HG03108 (cell line): ENCODE data around the gene ST6GALNAC6.
A peak's percentile ranks its signal among the peaks of the same experiment; 100 is the strongest.

Source experiments
- ATAC-seq: cut with Tn5 transposase; IDR thresholded peaks from one replicate; pipeline ENCODE4 v1.9.1; 2021; ENCODE audit warnings: moderate library complexity; ENCODE audit not compliant: unreplicated experiment

ST6GALNAC6 gene

DNA sequence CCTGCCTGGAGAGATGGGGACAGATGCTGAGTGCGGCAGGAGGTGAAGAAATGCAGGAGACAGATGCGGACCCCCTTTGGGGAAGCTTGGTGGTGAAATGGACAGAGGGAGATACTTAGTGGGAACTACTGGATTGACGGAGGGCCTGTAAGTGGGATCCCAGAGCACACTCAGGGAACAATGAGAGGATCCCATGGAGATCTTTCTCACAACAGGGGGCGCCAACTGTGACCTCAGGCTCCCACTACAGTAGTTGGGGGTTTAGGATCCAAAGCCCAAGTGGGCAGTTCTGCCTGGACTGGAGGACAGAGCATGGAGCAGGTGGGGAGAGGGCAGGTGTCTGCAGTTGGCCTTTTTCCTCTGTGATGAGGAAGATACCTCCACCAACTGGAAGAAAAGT is 34.8 kb upstream of the ST6GALNAC6 start:
- ATAC-seq = no peak

DNA sequence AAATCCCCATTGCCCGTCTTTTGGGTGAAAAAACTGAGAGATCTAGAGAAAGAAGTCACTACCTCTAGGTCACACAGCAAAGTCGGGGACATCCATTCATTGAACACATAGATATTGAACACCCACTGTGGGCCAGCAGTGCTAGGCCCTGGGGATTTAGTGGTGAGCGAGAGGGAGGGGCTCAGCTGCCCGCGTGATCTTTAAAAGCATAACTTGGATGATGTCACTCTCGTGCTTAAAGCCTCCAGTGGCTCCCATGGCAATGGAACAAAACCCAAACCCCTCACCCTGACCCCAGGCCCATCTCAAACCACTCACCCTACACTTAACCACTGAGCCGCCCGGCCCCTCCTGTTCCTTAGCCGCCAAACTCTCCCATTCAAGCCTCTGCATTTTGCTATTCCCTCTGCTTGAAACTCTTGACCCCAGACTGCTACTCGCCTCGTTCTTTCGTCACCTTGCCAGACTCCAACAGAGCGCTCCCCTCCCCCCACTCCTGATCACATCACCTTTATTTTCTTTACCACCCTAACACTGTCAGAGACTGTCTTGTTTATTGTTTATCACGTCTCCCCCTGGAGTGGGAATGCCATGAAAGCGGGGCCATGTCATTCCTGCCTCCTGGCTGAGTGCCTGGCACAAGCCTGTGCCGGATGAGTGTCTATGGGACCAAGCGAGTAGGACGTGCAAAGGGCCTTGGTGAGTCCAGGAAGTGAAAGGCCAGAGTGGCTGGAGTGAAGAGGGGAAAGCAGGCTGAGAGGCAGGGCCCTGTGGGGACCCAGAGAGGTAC is 31.9 kb upstream of the ST6GALNAC6 start:
- ATAC-seq = peak; percentile 20

DNA sequence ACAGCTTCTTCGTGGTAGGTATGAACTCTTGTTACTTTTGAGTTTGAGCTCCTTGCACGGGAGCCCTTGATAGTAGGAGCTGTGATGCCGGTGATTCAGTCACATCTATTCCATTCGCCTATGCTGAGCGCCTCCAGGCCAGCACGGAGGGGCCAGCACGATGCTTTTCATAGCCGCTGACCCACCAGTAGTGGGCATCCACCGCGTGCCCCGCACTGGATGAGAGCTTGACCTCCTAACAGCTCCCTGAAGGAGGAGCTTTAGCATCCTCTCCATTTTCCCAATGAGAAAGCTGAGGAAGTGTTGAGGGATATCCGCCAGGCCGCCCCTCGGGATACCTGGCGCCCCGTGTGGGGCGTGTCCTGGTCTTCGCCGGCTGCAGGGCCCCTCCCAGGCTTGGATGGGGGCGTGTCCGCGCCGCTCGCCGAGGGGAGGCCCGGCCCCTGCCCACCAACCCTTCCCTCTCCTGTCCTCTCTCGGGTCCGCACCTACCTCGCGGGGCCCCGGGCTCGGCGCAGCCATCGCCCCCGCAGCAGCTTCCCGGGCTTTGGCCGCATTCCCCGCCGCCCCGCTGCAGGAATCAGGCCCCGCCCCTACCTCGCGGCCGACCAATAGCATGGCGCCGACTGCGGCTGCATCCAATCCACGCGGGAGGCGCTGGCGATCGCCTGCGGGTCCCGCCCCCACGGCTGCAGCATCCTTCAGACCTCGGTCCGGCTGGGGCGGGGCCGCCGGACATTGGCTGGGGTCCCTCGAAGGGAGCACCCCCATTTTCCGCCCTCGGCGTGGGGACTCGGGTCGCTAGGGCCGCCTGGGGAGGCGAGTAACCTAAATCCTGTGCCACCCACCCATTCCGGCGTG is 31.1 kb upstream of the ST6GALNAC6 start, which contains the start of gene PIP5KL1:
Gene PIP5KL1, minus strand, starts transcription at position 547 of the 861 bp plus-strand sequence. Its CDS starts 25 bp downstream, at position 522.
- ATAC-seq = peak; percentile 77

DNA sequence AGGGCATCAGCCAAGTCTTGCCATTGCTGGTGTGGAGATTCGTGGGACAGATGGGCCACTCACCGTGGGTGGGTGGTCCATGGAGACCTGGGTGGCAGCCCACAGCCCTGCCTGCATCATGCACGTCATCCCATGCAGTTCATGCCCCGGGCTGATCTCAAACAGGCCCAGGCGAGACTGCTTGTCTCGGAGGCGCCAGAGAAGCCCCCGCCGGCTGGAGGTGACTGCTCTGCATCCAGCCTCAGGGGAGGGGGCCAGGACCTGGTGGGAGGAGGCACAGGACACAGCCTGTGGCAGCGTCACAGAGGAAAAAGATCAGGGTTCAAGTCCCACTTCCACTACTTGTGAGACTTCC is 30.2 kb upstream of the ST6GALNAC6 start:
- no peak for ATAC-seq

DNA sequence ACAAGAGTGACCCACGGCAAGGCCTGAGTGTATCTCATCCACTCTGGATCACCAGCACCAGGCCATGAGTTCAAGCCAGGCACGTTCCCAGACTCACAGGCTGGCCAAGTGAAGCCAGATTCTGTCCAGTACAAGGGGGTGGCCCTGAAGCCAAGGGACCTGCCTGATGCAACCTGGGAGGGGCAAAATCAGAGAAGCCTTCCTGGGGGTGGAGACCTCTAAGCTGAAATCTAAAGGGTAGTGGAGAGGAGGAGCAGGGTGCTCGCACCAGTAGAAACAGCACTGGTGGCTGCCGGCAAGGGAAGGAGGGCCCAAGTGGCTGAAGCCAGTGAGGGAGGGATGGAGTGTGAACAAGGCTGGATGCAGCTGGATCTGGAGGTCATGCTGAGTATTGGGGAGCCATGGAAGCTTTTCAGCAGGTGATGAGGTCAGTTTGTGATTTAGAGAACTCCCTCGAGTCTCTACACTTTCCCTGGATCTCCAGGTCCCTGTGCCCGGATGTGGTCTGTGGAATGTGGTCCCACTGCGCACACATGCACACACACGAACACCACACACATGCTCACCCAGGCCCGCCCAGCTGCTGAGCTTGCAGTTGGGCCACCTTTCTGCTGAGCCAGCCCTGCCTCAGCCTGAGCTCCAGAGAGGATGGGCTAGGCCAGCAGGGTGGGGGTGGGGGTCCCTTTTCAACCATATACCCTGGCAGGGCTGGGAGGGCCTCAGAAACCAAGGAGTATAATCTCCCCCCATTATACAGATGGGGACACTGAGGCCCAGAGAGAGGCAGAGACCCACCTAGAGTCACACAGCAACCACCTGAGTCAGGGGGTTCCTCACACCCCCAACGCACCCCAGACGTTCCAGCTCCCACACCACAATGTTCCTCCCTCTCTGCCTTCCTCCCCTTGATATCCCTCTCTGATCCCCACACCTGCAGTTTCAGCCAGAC is 29.5 kb upstream of the ST6GALNAC6 start:
- ATAC-seq = no peak

DNA sequence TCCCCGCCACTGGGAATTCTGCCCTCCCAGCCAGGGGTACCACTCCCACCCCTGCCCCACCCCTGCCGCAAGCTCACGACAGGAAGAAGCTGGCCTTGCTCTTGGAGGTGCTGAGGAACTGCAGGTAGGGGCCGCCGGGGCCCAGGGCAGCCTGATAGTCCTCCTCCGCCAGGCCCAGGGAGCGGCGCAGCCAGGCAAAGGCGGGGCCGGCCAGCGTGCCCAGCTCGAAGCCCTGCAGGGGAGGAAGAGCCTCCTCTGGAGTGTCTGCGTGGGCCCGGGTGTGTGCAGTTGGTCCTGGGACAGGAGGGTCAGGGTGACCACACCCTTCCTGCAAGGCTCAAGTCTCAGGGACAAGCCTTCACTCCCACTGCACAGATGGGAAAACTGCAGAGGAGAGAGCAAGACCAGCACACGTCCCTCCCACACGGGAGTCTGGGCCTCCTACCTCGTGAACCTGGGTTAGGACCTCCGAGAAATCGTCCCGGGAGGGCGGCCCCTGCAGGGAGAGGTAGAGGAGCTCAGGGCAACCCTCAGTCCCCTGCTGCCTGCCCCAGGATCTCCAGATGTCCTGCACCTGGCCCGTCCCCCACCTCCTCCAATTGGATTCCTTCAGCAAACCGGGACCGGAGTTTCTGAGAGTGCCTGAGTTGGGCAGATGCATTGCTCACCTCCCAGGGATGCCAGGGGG is 28.7 kb upstream of the ST6GALNAC6 start:
- no peak for ATAC-seq

DNA sequence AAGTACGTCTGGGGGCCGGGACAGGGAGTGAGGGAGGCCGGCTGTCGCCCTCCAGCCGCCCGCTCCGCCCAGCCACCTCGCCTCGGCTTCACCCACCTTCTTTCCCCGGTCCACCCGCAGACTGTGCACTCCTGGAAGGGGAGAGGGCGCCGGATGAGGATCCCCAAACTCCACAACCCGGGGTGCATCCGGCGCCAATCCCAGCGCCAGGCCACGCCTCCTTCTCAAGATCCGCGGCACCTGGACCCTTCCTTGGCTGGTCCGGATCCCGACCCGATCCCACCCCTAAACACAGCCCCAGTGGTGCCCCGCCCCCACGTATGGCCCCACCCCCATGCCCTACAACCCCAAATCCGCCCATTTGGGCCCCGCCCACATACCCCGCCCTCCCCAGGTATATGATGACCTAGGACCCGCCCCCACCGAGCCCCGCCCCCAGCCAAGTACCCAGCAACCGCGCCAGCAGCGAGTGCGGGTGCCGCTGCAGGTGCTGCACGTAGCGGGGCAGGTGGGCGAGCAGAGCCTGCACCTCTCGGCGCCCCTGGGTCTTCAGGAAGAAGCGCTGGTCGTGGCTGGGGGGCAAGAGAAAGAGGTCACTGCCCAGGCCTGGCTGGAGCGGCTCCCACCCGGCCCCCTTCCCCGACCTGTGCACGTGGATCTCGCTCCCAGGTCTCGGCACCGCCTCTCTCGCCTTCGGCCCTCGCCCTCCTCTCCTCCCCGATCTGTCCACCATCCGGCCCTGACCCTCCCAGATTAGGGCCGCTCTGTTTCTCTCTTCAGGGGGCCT is 28.0 kb upstream of the ST6GALNAC6 start:
- no peak for ATAC-seq

DNA sequence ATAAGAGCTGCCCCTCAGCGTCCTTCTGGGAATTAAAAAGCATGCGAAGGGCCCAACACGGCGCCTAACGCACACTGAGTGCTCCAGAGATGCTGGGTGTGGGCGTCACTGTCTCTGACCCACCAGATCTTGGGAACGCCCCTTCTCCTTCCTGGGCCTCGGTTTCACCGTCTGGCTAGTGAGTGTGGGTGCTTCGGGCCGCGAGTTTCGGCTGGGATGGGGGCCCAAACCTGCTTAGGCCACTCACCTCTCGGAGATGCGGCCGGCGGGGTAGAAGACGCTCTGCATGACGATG is 27.4 kb upstream of the ST6GALNAC6 start:
- no peak for ATAC-seq

DNA sequence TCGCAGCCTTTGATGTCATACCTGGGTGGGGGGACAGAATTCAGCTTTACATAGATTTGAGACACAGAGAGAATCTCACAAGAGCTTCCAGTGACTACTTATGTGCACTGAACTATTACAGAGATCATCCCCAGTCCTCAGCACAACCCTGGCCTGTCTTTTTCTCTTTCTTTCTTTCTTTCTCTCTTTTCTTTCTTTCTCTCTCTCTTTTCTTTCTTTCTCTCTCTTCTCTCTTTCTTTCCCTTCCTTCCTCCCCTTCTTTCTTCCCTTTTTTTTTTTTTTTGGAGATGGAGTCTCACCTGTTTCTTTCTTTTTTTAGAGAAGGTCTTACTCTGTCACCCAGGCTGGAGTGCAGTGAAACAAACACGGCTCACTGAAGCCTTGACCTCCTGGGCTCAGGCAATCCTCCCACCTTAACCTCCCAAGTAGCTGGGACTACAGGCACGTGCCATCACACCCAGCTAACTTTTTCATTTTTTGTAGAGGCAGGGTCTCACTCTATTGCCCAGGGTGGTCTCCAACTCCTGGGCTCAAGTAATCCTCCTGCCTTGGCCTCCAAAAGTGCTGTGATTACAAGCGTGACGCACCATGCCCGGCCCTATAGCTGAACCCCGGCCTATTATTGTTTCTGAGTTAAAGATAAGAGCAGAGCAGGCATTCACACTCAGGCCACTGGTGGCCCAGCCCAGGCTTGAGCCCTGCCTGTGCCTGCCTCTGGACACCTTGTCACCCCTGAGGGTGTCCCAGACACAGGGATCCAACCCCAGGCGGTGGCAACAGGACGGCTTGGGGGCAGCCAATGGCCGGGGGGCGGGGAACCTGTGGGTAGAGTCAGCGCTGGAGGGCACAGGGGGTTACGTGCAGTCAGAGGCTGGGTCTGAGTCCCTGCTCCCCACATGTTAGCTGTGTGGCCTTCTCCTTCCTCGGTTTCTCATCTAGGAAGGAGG is 26.8 kb upstream of the ST6GALNAC6 start:
- ATAC-seq = no peak

DNA sequence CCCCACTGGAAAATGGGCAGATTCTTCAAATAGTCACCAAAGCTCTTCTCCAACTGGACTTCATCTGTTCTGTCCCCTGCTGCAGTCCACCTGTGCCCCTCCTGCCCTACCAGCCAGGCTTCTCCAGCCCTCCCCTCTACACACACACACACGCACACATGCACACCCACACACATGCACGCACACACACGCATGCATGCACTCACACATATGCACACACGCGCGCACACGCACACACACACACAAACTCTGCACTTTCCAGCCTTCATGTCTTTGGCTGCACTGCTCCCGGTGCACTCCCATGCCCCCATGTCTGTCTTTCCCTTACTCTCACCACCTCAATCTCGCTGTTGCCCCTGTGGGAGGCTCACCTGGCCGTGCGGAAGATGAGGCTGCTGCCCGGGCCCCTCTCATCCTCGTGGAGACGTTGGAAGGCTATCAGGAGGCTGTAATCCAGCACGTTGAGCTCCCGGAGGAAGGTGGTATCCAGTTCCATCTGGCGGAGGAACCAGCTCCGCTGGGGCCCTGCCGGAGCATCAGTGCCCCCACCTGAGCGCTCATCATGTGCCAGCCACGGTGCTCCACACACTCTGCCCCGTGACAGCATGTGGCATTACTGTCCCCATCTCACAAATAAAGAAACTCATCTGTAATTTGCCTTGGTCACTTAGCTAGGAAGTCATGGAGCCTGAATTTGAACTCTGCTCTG is 25.5 kb upstream of the ST6GALNAC6 start:
- no peak for ATAC-seq

DNA sequence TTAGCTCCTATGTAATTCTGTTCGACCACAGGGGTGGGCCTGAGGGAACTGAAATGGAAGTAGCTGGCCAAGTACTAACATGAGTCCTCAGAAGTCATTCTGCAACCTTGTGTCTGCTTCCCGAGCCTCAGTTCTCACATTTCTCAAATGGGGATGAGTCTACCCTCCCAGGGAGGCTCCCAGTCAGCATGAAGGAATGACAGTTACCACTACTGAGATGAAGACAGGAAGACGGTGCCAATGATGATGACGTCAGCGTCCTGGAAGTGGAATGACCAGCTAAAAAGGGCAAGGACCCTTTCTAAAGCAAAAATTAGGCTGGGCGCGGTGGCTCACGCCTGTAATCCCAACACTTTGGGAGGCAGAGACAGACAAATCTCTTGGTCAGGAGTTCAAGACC is 24.4 kb upstream of the ST6GALNAC6 start:
- ATAC-seq = no peak

DNA sequence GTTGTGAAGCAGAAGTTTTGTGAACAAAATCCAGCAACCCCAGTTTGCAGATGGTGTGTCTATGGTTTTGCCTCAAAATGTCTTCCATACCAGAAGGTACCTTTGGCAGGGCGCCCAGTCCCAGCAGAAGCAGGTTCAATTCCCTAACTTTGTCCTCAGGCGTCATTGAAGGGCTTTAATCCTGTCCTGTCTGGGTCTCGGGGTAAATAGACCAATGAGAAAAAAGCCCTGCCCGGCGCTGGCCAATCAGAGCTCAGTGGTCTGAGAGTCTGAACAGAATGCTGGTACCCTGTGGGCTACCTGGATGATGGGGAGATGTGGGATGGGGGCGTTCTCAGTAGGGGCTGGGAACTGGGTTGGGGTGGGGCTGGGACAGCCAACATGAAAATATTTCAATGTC is 23.6 kb upstream of the ST6GALNAC6 start:
- ATAC-seq = no peak

DNA sequence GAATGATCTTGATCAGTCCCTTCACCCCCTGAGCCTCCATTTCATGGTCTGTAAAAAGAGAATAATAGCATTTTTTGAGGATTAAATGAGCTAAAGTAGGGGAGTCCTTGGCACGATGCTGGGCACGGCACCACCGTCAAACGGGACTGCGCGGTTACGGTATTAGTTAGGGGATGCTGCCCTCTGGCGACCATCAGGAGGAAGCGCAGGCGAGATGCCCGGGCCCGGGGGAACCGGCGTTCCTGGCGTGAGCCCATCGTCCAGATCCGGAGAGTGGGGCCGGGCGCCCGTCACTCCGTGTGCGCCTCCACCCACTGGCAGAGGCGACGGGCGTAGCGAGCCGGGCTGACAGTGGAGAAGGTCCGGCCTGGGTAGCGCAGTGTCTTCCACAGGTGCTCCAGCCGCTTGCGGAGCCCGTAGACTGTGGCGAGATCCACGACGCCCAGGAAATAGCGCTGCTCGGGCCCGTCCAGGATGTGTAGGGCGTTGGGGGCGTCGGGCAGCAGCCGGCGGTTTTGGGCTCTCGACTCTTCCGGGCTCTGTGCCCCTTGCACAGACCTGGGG is 22.2 kb upstream of the ST6GALNAC6 start:
- no peak for ATAC-seq

DNA sequence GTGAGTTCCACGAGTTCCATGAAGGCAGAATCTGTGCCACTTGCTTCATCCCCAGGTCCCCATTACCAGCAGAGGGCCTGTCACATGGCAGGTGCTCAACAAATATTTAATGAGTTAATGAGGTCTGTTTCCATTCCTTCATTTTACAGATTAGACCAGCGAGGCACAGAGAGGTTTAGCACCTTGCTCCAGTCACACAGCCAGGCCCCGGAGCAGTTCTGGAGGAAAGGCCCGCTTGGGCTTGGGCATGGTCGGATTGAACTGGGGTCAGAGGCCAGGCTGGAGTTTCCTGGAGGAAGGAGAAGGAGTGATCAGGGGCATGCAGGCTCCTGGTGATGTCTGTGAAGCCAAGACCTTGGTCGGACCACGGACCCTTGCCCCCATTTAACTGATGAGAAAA is 21.4 kb upstream of the ST6GALNAC6 start:
- no peak for ATAC-seq

DNA sequence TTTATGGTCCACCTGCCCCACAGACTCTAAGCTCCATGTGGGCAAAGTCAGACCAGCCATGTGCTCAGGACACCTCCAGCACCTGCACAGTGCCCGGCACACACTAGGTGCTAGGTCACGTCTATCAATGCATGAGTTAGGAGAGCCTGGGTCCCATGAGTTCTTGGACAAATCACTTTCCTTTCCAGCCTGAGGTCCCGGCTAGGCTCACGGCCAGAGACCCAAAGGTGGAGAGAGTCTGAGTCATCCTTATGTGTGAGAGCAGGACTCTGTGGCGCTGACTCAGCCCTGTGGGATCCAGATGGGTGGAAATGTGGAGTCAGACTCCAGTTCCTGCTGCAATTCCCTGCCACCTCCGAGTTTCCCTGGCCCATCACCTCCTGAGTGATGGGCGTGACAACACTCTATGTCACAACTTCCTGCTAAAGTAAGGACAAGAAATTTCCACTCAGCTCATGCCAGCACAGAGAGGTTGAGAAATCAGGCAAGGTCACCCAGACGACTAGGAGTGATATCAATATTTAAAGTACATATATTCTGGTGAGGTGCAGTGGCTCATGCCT is 19.9 kb upstream of the ST6GALNAC6 start:
- no peak for ATAC-seq

DNA sequence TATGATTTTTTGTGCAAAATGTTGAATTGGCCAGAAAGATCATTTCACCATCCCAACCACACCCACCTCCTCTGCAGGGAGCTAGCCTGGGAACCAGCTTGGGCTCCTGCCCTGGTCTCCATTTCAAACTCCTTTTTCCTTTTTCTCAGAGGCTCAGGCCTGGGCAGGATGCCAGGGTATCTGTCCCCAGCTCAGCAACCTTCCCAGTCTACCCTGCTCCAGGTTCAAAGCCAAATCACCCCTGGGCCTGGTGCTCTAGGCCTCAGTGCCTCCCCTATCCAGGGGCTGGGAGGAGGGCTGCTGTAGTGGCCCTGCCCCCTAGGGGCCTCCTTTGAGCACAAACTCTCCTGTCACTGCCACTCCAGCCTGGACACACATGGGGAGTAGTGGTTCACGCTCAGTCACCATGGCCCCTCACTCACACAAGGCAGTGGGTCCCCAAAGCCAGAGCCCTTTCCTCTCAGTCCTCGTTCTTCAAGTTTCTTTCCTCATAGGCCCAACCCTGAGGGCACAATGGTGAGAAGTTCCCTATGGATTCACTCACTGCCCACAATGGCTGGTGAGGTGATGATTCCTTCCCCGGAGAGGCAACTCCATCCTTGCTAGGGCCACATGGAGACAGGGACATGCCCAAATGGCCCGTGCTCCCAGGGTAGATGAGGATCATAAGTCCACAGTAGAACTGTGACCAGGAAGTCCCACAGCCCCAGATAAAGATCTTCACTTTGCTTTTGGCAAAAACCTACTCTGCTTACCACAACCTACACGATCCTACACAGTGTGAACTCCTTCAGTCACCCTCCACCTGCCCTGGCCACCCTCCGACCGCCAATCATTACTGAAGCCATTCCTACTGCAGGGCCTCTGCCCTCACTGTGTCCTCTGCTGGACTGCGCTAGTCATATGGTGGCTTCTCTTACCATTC is 19.0 kb upstream of the ST6GALNAC6 start:
- no peak for ATAC-seq
